ENCODE data around the gene ERBB4. TPM values are rescaled to one million over a fixed set of nuclear protein-coding genes. Genes with fewer than 3 reads are reported as not detected.
A peak's percentile ranks its signal among the peaks of the same experiment; 100 is the strongest.

Gene ERBB4
- total RNA-seq, 1 donor from 2014 or later = 1.7 TPM

- H3K27me3 ChIP-seq = no peaks in the 10 kb centered on the region
- no peaks in the 10 kb centered on the region for H3K9me3 ChIP-seq
- no peak for DNase-seq (ENCODE audit: low spot score in 2 of 2)
- no peak for TF ChIP-seq CTCF (IDR thresholded peaks at IDR 0.05)
- no peak overlapping the region for H3K4me3 ChIP-seq
- no peak overlapping the region for H3K27ac ChIP-seq
- no peaks in the 10 kb centered on the region for H3K4me1 ChIP-seq
- intact Hi-C loops (cut with DNase I) = loop anchor here (5.0 kb wide), 1 partner anchor 1108 kb away; no protein-coding TSS in a partner anchor
- H3K36me3 ChIP-seq = no peaks in the 10 kb centered on the region
Measured at GRCh38 chr2:211458974-211459373, 1079.6 kb downstream of the ERBB4 start.

GRCh38 chr2:211457325-211457724 lies 1081.3 kb downstream of the ERBB4 start:
- no peak for DNase-seq (ENCODE audit: low spot score in 2 of 2)
- H3K27ac ChIP-seq = no peak overlapping the region
- H3K4me3 ChIP-seq = no peak overlapping the region
- H3K4me1 ChIP-seq = no peaks in the 10 kb centered on the region
- no peak for TF ChIP-seq CTCF (IDR thresholded peaks at IDR 0.05)
- intact Hi-C loops (cut with DNase I) = loop anchor here (5.0 kb wide), 1 partner anchor 1110 kb away; no protein-coding TSS in a partner anchor
- H3K36me3 ChIP-seq = no peaks in the 10 kb centered on the region
- no peaks in the 10 kb centered on the region for H3K27me3 ChIP-seq
- H3K9me3 ChIP-seq = no peaks in the 10 kb centered on the region

GRCh38 chr2:211455216-211455841 lies 1083.3 kb downstream of the ERBB4 start:
- no peak for DNase-seq (ENCODE audit: low spot score in 2 of 2)

GRCh38 chr2:211454679-211455078 lies 1083.9 kb downstream of the ERBB4 start:
- Histone ChIP-seq H3K9me3 (no peaks in the 10 kb centered on the region), H3K36me3 (no peaks in the 10 kb centered on the region), H3K4me3 (no peak overlapping the region), H3K27me3 (no peaks in the 10 kb centered on the region), H3K4me1 (no peaks in the 10 kb centered on the region), H3K27ac (no peak overlapping the region)
- intact Hi-C loops (cut with DNase I) = loop anchor here (5.0 kb wide), 1 partner anchor 1113 kb away; no protein-coding TSS in a partner anchor
- no peak for DNase-seq (ENCODE audit: low spot score in 2 of 2)
- no peak for TF ChIP-seq CTCF (IDR thresholded peaks at IDR 0.05)

More at GRCh38 chr2:211455216-211455841, 1083.3 kb downstream of the ERBB4 start:
- no peaks in the 10 kb centered on the region for H3K27me3 ChIP-seq
- H3K27ac ChIP-seq = no peak overlapping the region
- peak; percentile 30 to 86 (median 84) for TF ChIP-seq CTCF (IDR thresholded peaks at IDR 0.05)
- intact Hi-C loops (cut with DNase I) = loop anchor here (5.0 kb wide), 1 partner anchor 1112 kb away; no protein-coding TSS in a partner anchor
- H3K4me3 ChIP-seq = no peak overlapping the region
- no peaks in the 10 kb centered on the region for H3K9me3 ChIP-seq
- H3K4me1 ChIP-seq = no peaks in the 10 kb centered on the region
- H3K36me3 ChIP-seq = no peaks in the 10 kb centered on the region

GRCh38 chr2:211453311-211453887 lies 1085.2 kb downstream of the ERBB4 start:
- intact Hi-C loops (cut with DNase I) = no loop called here
- TF ChIP-seq CTCF (IDR thresholded peaks at IDR 0.05) = no peak
- no peak for DNase-seq (ENCODE audit: low spot score in 2 of 2)

More at GRCh38 chr2:211453311-211453887, 1085.2 kb downstream of the ERBB4 start:
- no peaks in the 10 kb centered on the region for H3K36me3 ChIP-seq
- no peaks in the 10 kb centered on the region for H3K27me3 ChIP-seq
- H3K9me3 ChIP-seq = no peaks in the 10 kb centered on the region
- no peak overlapping the region for H3K4me3 ChIP-seq
- no peak overlapping the region for H3K27ac ChIP-seq
- no peaks in the 10 kb centered on the region for H3K4me1 ChIP-seq
